ENCODE results near the gene DMRT3.

DMRT3 gene

GRCh38 chr9:976258-976942, at the start of gene DMRT3:
TSS of gene DMRT3 (plus strand) at chr9:976655. CDS start at chr9:977002, 347 bp downstream.
- no peak for DNase-seq (ENCODE audit: low read depth in 3 of 3)

GRCh38 chr9:926976-927375, 49.5 kb upstream of the DMRT3 start:
- no peak for DNase-seq (ENCODE audit: low read depth in 3 of 3)

GRCh38 chr9:928363-929042, 48.0 kb upstream of the DMRT3 start:
- peak in 1 of 3 donors; percentile 3 for DNase-seq (ENCODE audit: low read depth in 3 of 3)

GRCh38 chr9:929719-930118, 46.7 kb upstream of the DMRT3 start:
- no peak for DNase-seq (ENCODE audit: low read depth in 3 of 3)

GRCh38 chr9:933356-933755, 43.1 kb upstream of the DMRT3 start:
- DNase-seq (ENCODE audit: low read depth in 3 of 3) = no peak

GRCh38 chr9:935348-935965, 41.0 kb upstream of the DMRT3 start:
- no peak for DNase-seq (ENCODE audit: low read depth in 3 of 3)

GRCh38 chr9:942805-943580, 33.5 kb upstream of the DMRT3 start:
- DNase-seq (ENCODE audit: low read depth in 3 of 3) = no peak

- no peak for DNase-seq (ENCODE audit: low read depth in 3 of 3)
Observed at GRCh38 chr9:947985-948384, 28.5 kb upstream of the DMRT3 start.

GRCh38 chr9:948497-948896, 28.0 kb upstream of the DMRT3 start:
- no peak for DNase-seq (ENCODE audit: low read depth in 3 of 3)

- no peak for DNase-seq (ENCODE audit: low read depth in 3 of 3)
Observed at GRCh38 chr9:950139-950538, 26.3 kb upstream of the DMRT3 start.

GRCh38 chr9:952546-952945, 23.9 kb upstream of the DMRT3 start:
- no peak for DNase-seq (ENCODE audit: low read depth in 3 of 3)

- no peak for DNase-seq (ENCODE audit: low read depth in 3 of 3)
Observed at GRCh38 chr9:959105-959504, 17.4 kb upstream of the DMRT3 start.

GRCh38 chr9:959914-960313, 16.5 kb upstream of the DMRT3 start:
- no peak for DNase-seq (ENCODE audit: low read depth in 3 of 3)

GRCh38 chr9:962023-962422, 14.4 kb upstream of the DMRT3 start:
- DNase-seq (ENCODE audit: low read depth in 3 of 3) = no peak

- no peak for DNase-seq (ENCODE audit: low read depth in 3 of 3)
Observed at GRCh38 chr9:965497-965896, 11.0 kb upstream of the DMRT3 start.

- no peak for DNase-seq (ENCODE audit: low read depth in 3 of 3)
Observed at GRCh38 chr9:966870-967269, 9.6 kb upstream of the DMRT3 start.

GRCh38 chr9:967436-967835, 9.0 kb upstream of the DMRT3 start:
- no peak for DNase-seq (ENCODE audit: low read depth in 3 of 3)

GRCh38 chr9:967903-968641, 8.4 kb upstream of the DMRT3 start:
- DNase-seq (ENCODE audit: low read depth in 3 of 3) = no peak

GRCh38 chr9:969310-970150, 6.9 kb upstream of the DMRT3 start:
- DNase-seq (ENCODE audit: low read depth in 3 of 3) = no peak

GRCh38 chr9:970151-970996, 6.1 kb upstream of the DMRT3 start:
- DNase-seq (ENCODE audit: low read depth in 3 of 3) = no peak
